Measurements from ENCODE around the gene ZNF883.

The ZNF883 gene

GRCh38 chr9:112913326-112913725 lies 98.7 kb downstream of the ZNF883 start:
- no peak for DNase-seq (ENCODE audit: low read depth in 1 of 2, low spot score in 1 of 2)
- H3K27ac ChIP-seq (replicated peaks) = no peak overlapping the region
- no peak overlapping the region for H3K4me3 ChIP-seq (replicated peaks; ENCODE audit: insufficient read depth, low read length)
- TF ChIP-seq REST (IDR thresholded peaks at IDR 0.05; ENCODE audit: insufficient replicate concordance, low read depth) = no peak
- TF ChIP-seq GABPA (IDR thresholded peaks at IDR 0.05; ENCODE audit: low read depth) = no peak
- no peak for TF ChIP-seq CTCF (IDR thresholded peaks at IDR 0.05; ENCODE audit: insufficient read depth, low read length)
- no peak for TF ChIP-seq POLR2AphosphoS5 (IDR thresholded peaks at IDR 0.05; ENCODE audit: low read depth)
- H3K27me3 ChIP-seq (ENCODE audit: insufficient read depth, poor library complexity, severe bottlenecking) = no peaks in the 10 kb centered on the region

GRCh38 chr9:112912636-112913035 lies 99.4 kb downstream of the ZNF883 start:
- no peak for TF ChIP-seq CTCF (IDR thresholded peaks at IDR 0.05; ENCODE audit: insufficient read depth, low read length)
- TF ChIP-seq POLR2AphosphoS5 (IDR thresholded peaks at IDR 0.05; ENCODE audit: low read depth) = no peak
- TF ChIP-seq SPI1 (IDR thresholded peaks at IDR 0.05; ENCODE audit: borderline replicate concordance, low read depth) = no peak
- TF ChIP-seq GABPA (IDR thresholded peaks at IDR 0.05; ENCODE audit: low read depth) = no peak
- TF ChIP-seq REST (IDR thresholded peaks at IDR 0.05; ENCODE audit: insufficient replicate concordance, low read depth) = no peak
- H3K27me3 ChIP-seq (ENCODE audit: insufficient read depth, poor library complexity, severe bottlenecking) = no peaks in the 10 kb centered on the region
- no peak for DNase-seq (ENCODE audit: low read depth in 1 of 2, low spot score in 1 of 2)
- H3K4me3 ChIP-seq (replicated peaks; ENCODE audit: insufficient read depth, low read length) = no peak overlapping the region
- no peak overlapping the region for H3K27ac ChIP-seq (replicated peaks)

- Histone ChIP-seq H3K27ac (replicated peaks) (no peak overlapping the region), H3K4me3 (replicated peaks; ENCODE audit: insufficient read depth, low read length) (no peak overlapping the region), H3K27me3 (ENCODE audit: insufficient read depth, poor library complexity, severe bottlenecking) (no peaks in the 10 kb centered on the region)
- DNase-seq (ENCODE audit: low read depth in 1 of 2, low spot score in 1 of 2) = no peak
- TF ChIP-seq POLR2AphosphoS5 (IDR thresholded peaks at IDR 0.05; ENCODE audit: low read depth) (no peak), GABPA (IDR thresholded peaks at IDR 0.05; ENCODE audit: low read depth) (no peak), SPI1 (IDR thresholded peaks at IDR 0.05; ENCODE audit: borderline replicate concordance, low read depth) (no peak), REST (IDR thresholded peaks at IDR 0.05; ENCODE audit: insufficient replicate concordance, low read depth) (no peak), CTCF (IDR thresholded peaks at IDR 0.05; ENCODE audit: insufficient read depth, low read length) (no peak)
These were observed 100.3 kb downstream of the ZNF883 start for GRCh38 chr9:112911736-112912135.
